HG03558 (cell line): ENCODE data around the gene TRMU.

Experiments
- ATAC-seq: cut with Tn5 transposase; IDR thresholded peaks from one replicate; pipeline ENCODE4 v1.9.1; 2021; ENCODE audit warnings: moderate number of reproducible peaks; ENCODE audit not compliant: unreplicated experiment; ENCODE audit errors: extremely low read depth

The TRMU gene

GRCh38 chr22:46354993-46355305, 19.4 kb downstream of the TRMU start:
- ATAC-seq: no peak

GRCh38 chr22:46355369-46355995, 20.0 kb downstream of the TRMU start:
- no peak for ATAC-seq

GRCh38 chr22:46355996-46356471, 20.5 kb downstream of the TRMU start:
- no peak for ATAC-seq

- no peak for ATAC-seq
Observed at GRCh38 chr22:46356496-46357480, 21.3 kb downstream of the TRMU start.

GRCh38 chr22:46357711-46358520, 22.4 kb downstream of the TRMU start:
- no peak for ATAC-seq

GRCh38 chr22:46358766-46359165, 23.3 kb downstream of the TRMU start:
- no peak for ATAC-seq

GRCh38 chr22:46359362-46359761, 23.8 kb downstream of the TRMU start:
- ATAC-seq: no peak

- no peak for ATAC-seq
Observed at GRCh38 chr22:46360097-46360496, 24.6 kb downstream of the TRMU start.

- ATAC-seq: no peak
Observed at GRCh38 chr22:46360891-46361290, 25.4 kb downstream of the TRMU start.

GRCh38 chr22:46361826-46362202, 26.3 kb downstream of the TRMU start:
- no peak for ATAC-seq

GRCh38 chr22:46362203-46362933, 26.9 kb downstream of the TRMU start:
- no peak for ATAC-seq

GRCh38 chr22:46362934-46363515, 27.5 kb downstream of the TRMU start:
- no peak for ATAC-seq

- ATAC-seq: no peak
Observed at GRCh38 chr22:46363611-46364321, 28.3 kb downstream of the TRMU start.

GRCh38 chr22:46364341-46365165, 29.0 kb downstream of the TRMU start:
- no peak for ATAC-seq

- no peak for ATAC-seq
Observed at GRCh38 chr22:46365166-46365624, 29.7 kb downstream of the TRMU start.

- no peak for ATAC-seq
Observed at GRCh38 chr22:46366327-46366731, 30.8 kb downstream of the TRMU start.

- no peak for ATAC-seq
Observed at GRCh38 chr22:46366801-46367706, 31.5 kb downstream of the TRMU start.
